DOHH2 (cell line): ENCODE results near the gene C16orf95.

Source experiments
- H3F3A ChIP-seq: fragments of 200-600 bp; sonication (generic), shearing (Covaris generic); 2 replicates; pipeline ENCODE4 v1.6.0; 2016; ENCODE audit warnings: antibody characterized with exemption, mild to moderate bottlenecking; ENCODE audit not compliant: control insufficient read depth, insufficient read depth
- H3K27ac ChIP-seq: fragments of 200-600 bp; sonication (generic); 2 replicates; pipeline ENCODE4 v1.5.1; 2014; ENCODE audit warnings: low read depth, mild to moderate bottlenecking, low read length, moderate library complexity
- H3K27me3 ChIP-seq: fragments of 200-600 bp; sonication (generic); 2 replicates; pipeline ENCODE4 v1.6.1; 2014; ENCODE audit warnings: mild to moderate bottlenecking, low read length, mixed read lengths; ENCODE audit not compliant: control insufficient read depth
- H3K36me3 ChIP-seq: fragments of 200-600 bp; sonication (generic); 2 replicates; pipeline ENCODE4 v1.6.1; 2014; ENCODE audit warnings: mild to moderate bottlenecking, low read length, moderate library complexity, mixed read lengths; ENCODE audit not compliant: control insufficient read depth
- H3K4me1 ChIP-seq: fragments of 200-600 bp; sonication (generic); 2 replicates; pipeline ENCODE4 v1.6.1; 2014; ENCODE audit warnings: mild to moderate bottlenecking, low read length, mixed read lengths; ENCODE audit not compliant: control insufficient read depth
- H3K4me2 ChIP-seq: fragments of 200-600 bp; sonication (generic); 2 replicates; pipeline ENCODE4 v1.6.0; 2014; ENCODE audit warnings: mild to moderate bottlenecking, low read length, moderate library complexity
- H3K4me3 ChIP-seq: fragments of 200-600 bp; sonication (generic); 2 replicates; pipeline ENCODE4 v1.5.1; 2014; ENCODE audit warnings: mild to moderate bottlenecking, low read length, mixed read lengths
- H3K79me2 ChIP-seq: fragments of 200-600 bp; sonication (generic); 2 replicates; pipeline ENCODE4 v1.6.1; 2014; ENCODE audit warnings: mild to moderate bottlenecking, low read length, mixed read lengths; ENCODE audit not compliant: control insufficient read depth
- H3K9me2 ChIP-seq: fragments of 200-600 bp; sonication (generic); replicated peaks from 2 replicates; pipeline ENCODE4 v1.6.1; 2014; ENCODE audit warnings: mild to moderate bottlenecking, low read length, mixed read lengths; ENCODE audit not compliant: control insufficient read depth
- H3K9me3 ChIP-seq: fragments of 200-600 bp; sonication (generic); 2 replicates; pipeline ENCODE4 v1.6.1; 2014; ENCODE audit warnings: antibody characterized with exemption, low read length, mixed read lengths; ENCODE audit not compliant: control insufficient read depth, insufficient read depth
- H4K20me1 ChIP-seq: fragments of 200-600 bp; sonication (generic); 2 replicates; pipeline ENCODE4 v1.6.0; 2014; ENCODE audit warnings: low read depth, mild to moderate bottlenecking, antibody characterized with exemption, low read length, moderate library complexity; ENCODE audit not compliant: control insufficient read depth, insufficient read depth
- EZH2phosphoT487 ChIP-seq: fragments of 200-600 bp; sonication (generic); IDR thresholded peaks from 2 replicates; pipeline ENCODE4 v1.6.1; 2017; ENCODE audit warnings: borderline replicate concordance, mild to moderate bottlenecking, antibody characterized with exemption, low read length, moderate library complexity, mixed read lengths
- TF ChIP-seq, protein P1 (sequence below): fragments of 200-600 bp; sonication (generic); IDR thresholded peaks from one replicate; pipeline ENCODE4 v1.5.1; 2014; ENCODE audit warnings: antibody characterized with exemption, mild to moderate bottlenecking, low read depth, low read length; ENCODE audit not compliant: poor library complexity, severe bottlenecking

The C16orf95 gene

DNA sequence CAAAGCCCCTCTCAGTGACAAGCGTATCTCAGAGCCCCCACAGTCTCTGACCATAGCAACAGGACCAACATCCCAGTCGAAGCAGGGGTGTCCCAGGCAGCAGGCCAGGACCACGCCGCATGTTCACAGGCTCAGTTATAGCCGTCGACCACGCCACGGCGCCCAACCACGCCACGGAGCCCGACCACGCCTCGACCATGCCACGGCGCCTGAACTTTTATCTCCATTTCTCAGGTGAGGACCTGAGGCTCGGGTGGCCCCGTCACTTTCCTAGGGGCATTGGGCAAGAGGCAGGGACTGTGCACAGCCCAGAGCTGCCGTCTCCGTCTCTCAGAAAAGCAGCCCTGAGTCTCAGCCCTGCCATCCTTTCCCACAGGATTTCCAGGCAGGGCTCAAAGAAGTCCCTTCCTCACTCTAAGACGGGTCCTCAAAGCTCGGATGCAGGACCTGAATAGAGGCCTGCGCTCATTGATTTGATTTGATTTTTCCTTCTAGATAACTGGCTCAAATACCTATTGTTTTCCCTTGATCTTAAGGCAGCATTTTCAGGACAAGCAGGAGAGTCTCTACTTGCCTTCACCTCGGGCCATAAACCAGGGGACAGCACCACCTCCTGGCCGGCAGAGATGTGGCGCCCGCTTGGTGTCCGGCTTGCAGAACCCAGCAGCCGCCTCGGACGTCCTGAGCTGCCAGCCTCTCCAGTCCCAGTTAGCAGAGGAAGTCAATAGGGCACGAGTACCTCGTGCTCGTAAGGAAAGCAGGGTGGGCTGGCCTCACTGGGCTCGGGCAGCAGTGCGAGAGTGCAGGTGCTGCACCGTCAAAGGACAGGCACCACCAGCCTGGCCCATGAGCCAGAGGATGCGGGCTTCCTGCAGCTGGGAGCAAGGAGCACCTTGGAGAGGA is 38.8 kb downstream of the C16orf95 start:
- H3K27ac ChIP-seq: no peak overlapping the region

DNA sequence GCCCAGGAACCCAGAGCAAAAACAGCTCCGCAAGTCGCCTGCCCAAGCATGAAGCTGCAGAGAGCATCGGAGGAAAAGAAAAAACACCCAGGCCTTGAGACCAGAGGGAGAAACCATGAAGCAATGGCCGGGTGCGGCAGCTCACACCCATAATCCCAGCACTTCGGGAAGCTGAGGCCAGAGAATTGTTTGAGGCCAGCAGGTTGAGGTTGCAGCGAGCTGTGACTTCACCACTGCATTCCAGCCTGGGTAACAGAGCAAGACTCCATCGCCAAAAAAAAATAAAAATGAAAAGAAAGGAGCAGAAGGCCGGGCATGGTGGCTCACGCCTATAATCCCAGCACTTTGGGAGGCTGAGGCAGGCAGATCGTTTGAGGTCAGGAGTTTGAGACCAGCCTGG is 40.3 kb downstream of the C16orf95 start:
- Histone ChIP-seq H3K27ac (no peak overlapping the region), H3K4me2 (no peak overlapping the region), H4K20me1 (no peaks in the 10 kb centered on the region), H3K27me3 (no peaks in the 10 kb centered on the region), H3F3A (no peaks in the 10 kb centered on the region), H3K4me1 (no peaks in the 10 kb centered on the region), H3K4me3 (no peak overlapping the region), H3K36me3 (no peaks in the 10 kb centered on the region), H3K9me3 (no peaks in the 10 kb centered on the region), H3K79me2 (no peaks in the 10 kb centered on the region), H3K9me2 (no peaks in the 10 kb centered on the region)
- TF ChIP-seq, protein P1, sequence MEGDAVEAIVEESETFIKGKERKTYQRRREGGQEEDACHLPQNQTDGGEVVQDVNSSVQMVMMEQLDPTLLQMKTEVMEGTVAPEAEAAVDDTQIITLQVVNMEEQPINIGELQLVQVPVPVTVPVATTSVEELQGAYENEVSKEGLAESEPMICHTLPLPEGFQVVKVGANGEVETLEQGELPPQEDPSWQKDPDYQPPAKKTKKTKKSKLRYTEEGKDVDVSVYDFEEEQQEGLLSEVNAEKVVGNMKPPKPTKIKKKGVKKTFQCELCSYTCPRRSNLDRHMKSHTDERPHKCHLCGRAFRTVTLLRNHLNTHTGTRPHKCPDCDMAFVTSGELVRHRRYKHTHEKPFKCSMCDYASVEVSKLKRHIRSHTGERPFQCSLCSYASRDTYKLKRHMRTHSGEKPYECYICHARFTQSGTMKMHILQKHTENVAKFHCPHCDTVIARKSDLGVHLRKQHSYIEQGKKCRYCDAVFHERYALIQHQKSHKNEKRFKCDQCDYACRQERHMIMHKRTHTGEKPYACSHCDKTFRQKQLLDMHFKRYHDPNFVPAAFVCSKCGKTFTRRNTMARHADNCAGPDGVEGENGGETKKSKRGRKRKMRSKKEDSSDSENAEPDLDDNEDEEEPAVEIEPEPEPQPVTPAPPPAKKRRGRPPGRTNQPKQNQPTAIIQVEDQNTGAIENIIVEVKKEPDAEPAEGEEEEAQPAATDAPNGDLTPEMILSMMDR: no peak
- TF ChIP-seq EZH2phosphoT487: no peak

More for the DNA sequence above, 38.8 kb downstream of the C16orf95 start:
- Histone ChIP-seq H3K36me3 (no peaks in the 10 kb centered on the region), H3K4me3 (no peak overlapping the region), H3K27me3 (no peaks in the 10 kb centered on the region), H3K9me2 (no peaks in the 10 kb centered on the region), H3K79me2 (no peaks in the 10 kb centered on the region), H4K20me1 (no peaks in the 10 kb centered on the region), H3F3A (no peaks in the 10 kb centered on the region), H3K9me3 (no peaks in the 10 kb centered on the region), H3K4me1 (no peaks in the 10 kb centered on the region), H3K4me2 (no peak overlapping the region)
- TF ChIP-seq, protein P1: peak; percentile 84
- no peak for TF ChIP-seq EZH2phosphoT487

DNA sequence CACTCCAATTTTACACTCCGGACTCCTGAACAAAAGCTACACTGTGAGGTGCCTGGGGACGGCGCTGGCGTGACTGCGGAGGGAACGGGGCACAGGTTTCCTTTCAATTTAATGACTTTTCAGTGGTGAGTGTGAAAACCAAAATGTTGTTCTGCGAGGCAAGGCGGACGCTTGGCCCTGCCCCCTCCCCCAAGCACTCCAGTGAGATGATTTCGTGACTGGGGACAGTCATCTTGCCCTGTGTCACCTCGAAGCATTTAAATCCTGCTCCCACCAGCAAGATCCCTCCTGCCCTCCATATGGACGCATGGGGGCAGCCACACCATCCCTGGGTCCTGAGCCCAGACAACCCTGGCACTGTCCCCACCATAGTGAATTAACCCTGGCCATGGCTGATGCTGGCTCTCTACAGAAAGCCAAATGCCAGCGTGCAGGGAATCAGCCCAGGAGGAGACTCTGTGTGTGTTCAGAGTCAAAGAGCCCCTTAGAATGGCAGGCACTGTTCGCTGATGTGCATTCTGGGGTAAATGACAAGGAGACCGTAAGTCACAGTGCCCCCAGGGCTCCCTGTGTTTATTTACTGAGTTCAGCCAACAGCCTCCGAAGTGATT is 41.0 kb downstream of the C16orf95 start:
- Histone ChIP-seq H3F3A (no peaks in the 10 kb centered on the region), H3K27ac (no peak overlapping the region), H3K9me3 (no peaks in the 10 kb centered on the region), H3K9me2 (no peaks in the 10 kb centered on the region), H3K27me3 (no peaks in the 10 kb centered on the region), H3K4me1 (no peaks in the 10 kb centered on the region), H3K4me3 (no peak overlapping the region), H3K4me2 (no peak overlapping the region), H3K36me3 (no peaks in the 10 kb centered on the region), H4K20me1 (no peaks in the 10 kb centered on the region), H3K79me2 (no peaks in the 10 kb centered on the region)
- TF ChIP-seq EZH2phosphoT487: no peak
- TF ChIP-seq, protein P1: no peak
